GM18499 (cell line): ENCODE results near the gene SPSB2.

Experiments
- ATAC-seq: cut with Tn5 transposase; IDR thresholded peaks from one replicate; pipeline ENCODE4 v1.9.1; 2021; ENCODE audit warnings: moderate number of reproducible peaks; ENCODE audit not compliant: insufficient read depth, unreplicated experiment

The SPSB2 gene

DNA sequence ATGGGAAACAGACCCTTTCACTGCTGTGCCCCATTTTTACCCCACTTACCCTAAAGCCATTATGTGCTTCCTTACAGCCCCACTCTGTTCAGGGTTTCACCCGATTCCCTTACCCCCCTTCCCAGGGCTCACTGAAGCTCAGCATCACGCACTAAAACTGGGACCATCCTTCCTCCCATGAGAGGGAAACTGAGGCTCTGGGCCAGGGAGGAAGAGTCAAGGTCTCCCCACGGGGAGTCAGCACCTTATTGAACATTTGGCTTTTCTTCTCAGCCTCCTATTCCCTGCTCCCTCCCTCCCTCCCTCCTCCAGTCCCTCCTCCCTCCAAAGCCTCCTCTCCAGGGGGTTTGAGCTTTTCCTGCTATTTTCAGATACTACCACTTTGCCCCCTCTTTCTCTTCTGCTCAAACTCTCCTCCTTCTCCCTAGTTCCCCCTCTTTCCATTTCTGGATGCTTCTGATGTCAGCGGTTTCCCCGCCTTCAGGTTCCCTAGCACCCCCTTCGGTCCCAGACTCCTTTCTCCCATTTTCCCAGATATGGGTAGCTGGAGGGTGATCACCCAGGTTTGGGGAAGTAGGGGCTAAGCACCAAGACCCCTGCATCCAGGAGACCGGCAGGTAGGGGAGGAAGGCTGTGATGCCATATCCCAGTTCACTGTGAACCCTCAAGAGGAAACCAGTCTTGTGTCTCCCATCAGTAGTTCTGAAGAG, 50.5 kb downstream of the SPSB2 start:
- no peak for ATAC-seq

- ATAC-seq, result no peak
Observed at GRCh38 chr12:6821591-6822425, 51.3 kb downstream of the SPSB2 start, which contains the start of gene GPR162. GPR162 (plus strand) TSS chr12:6821821; CDS start chr12:6823899, 2,078 bp downstream.
